ENCODE data around the gene HOXB5. TPM values are rescaled to one million over a fixed set of nuclear protein-coding genes. Genes with fewer than 3 reads are reported as not detected.

Gene HOXB5
- total RNA-seq, 4 donors from 2014 or later, result 0.27 to 2.7 (median 1.4) TPM

GRCh38 chr17:48546924-48547807, 46.4 kb downstream of the HOXB5 start:
- ATAC-seq, result no peak
- Histone ChIP-seq H3K4me3 (peak overlapping the region; percentile 31 to 38), H3K27me3 (no peaks in the 10 kb centered on the region), H3K9me3 (no peaks in the 10 kb centered on the region), H3K36me3 (peaks cover 0 to 27% of the 10 kb centered on the region in 2 donors), H3K27ac (peak overlapping the region; percentile 90 to 98 (median 96)), H3K4me1 (peaks cover 11 to 77% (median 41%) of the 10 kb centered on the region in 3 donors)
- WGBS, 2 donors (ENCODE audit: low coverage in 1 of 2), result 6 to 8% methylated on average over 7 to 9 of the region's 10 CpGs
- TF ChIP-seq POLR2AphosphoS5 (IDR thresholded peaks at IDR 0.05) (peak; percentile 59), EP300 (IDR thresholded peaks at IDR 0.05) (no peak)

GRCh38 chr17:48546137-48546923, 47.2 kb downstream of the HOXB5 start:
- 19 to 20% methylated on average over 4 to 10 of the region's 10 CpGs for WGBS, 2 donors (ENCODE audit: low coverage in 1 of 2)
- ATAC-seq, result no peak
- Histone ChIP-seq H3K4me1 (peaks cover 11 to 70% (median 41%) of the 10 kb centered on the region in 3 donors), H3K4me3 (peak overlapping the region; percentile 31 to 38), H3K36me3 (peaks cover 0 to 19% of the 10 kb centered on the region in 2 donors), H3K27me3 (no peaks in the 10 kb centered on the region), H3K27ac (peak overlapping the region; percentile 90 to 98 (median 96)), H3K9me3 (no peaks in the 10 kb centered on the region)
- no peak for TF ChIP-seq EP300 (IDR thresholded peaks at IDR 0.05)
- no peak for TF ChIP-seq CTCF (IDR thresholded peaks at IDR 0.05)
- no peak for TF ChIP-seq POLR2AphosphoS5 (IDR thresholded peaks at IDR 0.05)
- no peak for TF ChIP-seq POLR2A (IDR thresholded peaks at IDR 0.05)

GRCh38 chr17:48545539-48545938, 48.0 kb downstream of the HOXB5 start:
- TF ChIP-seq POLR2AphosphoS5 (IDR thresholded peaks at IDR 0.05), result no peak
- TF ChIP-seq POLR2A (IDR thresholded peaks at IDR 0.05), result no peak
- TF ChIP-seq CTCF (IDR thresholded peaks at IDR 0.05), result no peak
- TF ChIP-seq EP300 (IDR thresholded peaks at IDR 0.05), result no peak
- ATAC-seq, result no peak
- H3K36me3 ChIP-seq, result peaks cover 0 to 14% of the 10 kb centered on the region in 2 donors
- peak overlapping the region; percentile 90 to 98 (median 96) for H3K27ac ChIP-seq
- no peak overlapping the region for H3K4me3 ChIP-seq
- peaks cover 11 to 70% (median 44%) of the 10 kb centered on the region in 3 donors for H3K4me1 ChIP-seq
- no peaks in the 10 kb centered on the region for H3K27me3 ChIP-seq
- no peaks in the 10 kb centered on the region for H3K9me3 ChIP-seq
- 100% methylated on average over 1 of the region's 1 CpG; no CpG with 5 or more reads in 1 of the 2 donors for WGBS, 2 donors (ENCODE audit: low coverage in 1 of 2)

- 20 to 23% methylated on average over 2 to 5 of the region's 12 CpGs for WGBS, 2 donors (ENCODE audit: low coverage in 1 of 2)
- no peak for TF ChIP-seq EP300 (IDR thresholded peaks at IDR 0.05)
- TF ChIP-seq POLR2A (IDR thresholded peaks at IDR 0.05), result no peak
- no peak for TF ChIP-seq POLR2AphosphoS5 (IDR thresholded peaks at IDR 0.05)
- no peak for TF ChIP-seq CTCF (IDR thresholded peaks at IDR 0.05)
- H3K27ac ChIP-seq, result peak within 1 kb of the TSS; percentile 90 to 98 (median 96)
- H3K4me3 ChIP-seq, result peak within 1 kb of the TSS; percentile 73 to 81
- no peak for ATAC-seq
- H3K4me1 ChIP-seq, result peaks cover 11 to 70% (median 42%) of the 10 kb centered on the region in 3 donors
- H3K36me3 ChIP-seq, result peaks cover 0 to 9% of the 10 kb centered on the region in 2 donors
- no peaks in the 10 kb centered on the region for H3K27me3 ChIP-seq
- H3K9me3 ChIP-seq, result no peaks in the 10 kb centered on the region
These were observed 48.6 kb downstream of the HOXB5 start, which contains the start of gene HOXB2 for GRCh38 chr17:48545022-48545375. Gene HOXB2, minus strand, starts transcription at chr17:48545109. Its CDS starts 198 bp downstream, at chr17:48544911.

All from gastroesophageal sphincter (tissue), 4 donors.